ENCODE measurements around the gene CAMSAP3.
"Not testable (repeated sequence)": the region's sequence is repeated elsewhere in the genome, so short reads cannot be mapped to it uniquely, and the experiment has no call there.

CAMSAP3 gene

GRCh38 chr19:7560255-7560654 is 35.4 kb upstream of the CAMSAP3 start:
- H3K27me3 Mint-ChIP-seq: no peaks in the 10 kb centered on the region

DNA sequence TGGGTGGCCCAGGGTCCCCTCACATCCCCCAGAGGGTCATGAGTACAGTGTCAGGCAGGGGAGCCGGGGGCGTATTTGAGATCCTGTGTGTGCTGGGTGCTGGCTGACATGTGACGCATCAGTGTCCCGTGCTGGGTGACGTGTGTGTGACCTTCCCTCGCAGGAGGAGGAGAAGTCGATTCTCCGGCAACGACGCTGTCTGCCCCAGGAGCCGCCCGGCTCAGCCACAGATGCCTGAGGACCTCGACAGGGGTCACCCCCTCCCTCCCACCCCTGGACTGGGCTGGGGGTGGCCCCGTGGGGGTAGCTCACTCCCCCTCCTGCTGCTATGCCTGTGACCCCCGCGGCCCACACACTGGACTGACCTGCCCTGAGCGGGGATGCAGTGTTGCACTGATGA is 34.3 kb upstream of the CAMSAP3 start:
- Mint-ChIP-seq H3K4me3 (no peak overlapping the region), H3K36me3 (ENCODE audit: low read depth) (peaks cover 83% of the 10 kb centered on the region), H3K4me1 (ENCODE audit: low read depth) (peaks cover 11% of the 10 kb centered on the region), H3K27me3 (no peaks in the 10 kb centered on the region), H3K9me3 (no peaks in the 10 kb centered on the region), H3K27ac (no peak overlapping the region)
- intact Hi-C loops (cut with micrococcal nuclease): loop anchor here (10.0 kb wide), 1 partner anchor 83 kb away; no protein-coding TSS in a partner anchor

More at GRCh38 chr19:7560255-7560654, 35.4 kb upstream of the CAMSAP3 start:
- Mint-ChIP-seq H3K9me3 (no peaks in the 10 kb centered on the region), H3K36me3 (ENCODE audit: low read depth) (peaks cover 93% of the 10 kb centered on the region), H3K27ac (no peak overlapping the region), H3K4me3 (no peak overlapping the region), H3K4me1 (ENCODE audit: low read depth) (peaks cover 11% of the 10 kb centered on the region)
- intact Hi-C loops (cut with micrococcal nuclease): loop anchor here (10.0 kb wide), 1 partner anchor 85 kb away; no protein-coding TSS in a partner anchor

DNA sequence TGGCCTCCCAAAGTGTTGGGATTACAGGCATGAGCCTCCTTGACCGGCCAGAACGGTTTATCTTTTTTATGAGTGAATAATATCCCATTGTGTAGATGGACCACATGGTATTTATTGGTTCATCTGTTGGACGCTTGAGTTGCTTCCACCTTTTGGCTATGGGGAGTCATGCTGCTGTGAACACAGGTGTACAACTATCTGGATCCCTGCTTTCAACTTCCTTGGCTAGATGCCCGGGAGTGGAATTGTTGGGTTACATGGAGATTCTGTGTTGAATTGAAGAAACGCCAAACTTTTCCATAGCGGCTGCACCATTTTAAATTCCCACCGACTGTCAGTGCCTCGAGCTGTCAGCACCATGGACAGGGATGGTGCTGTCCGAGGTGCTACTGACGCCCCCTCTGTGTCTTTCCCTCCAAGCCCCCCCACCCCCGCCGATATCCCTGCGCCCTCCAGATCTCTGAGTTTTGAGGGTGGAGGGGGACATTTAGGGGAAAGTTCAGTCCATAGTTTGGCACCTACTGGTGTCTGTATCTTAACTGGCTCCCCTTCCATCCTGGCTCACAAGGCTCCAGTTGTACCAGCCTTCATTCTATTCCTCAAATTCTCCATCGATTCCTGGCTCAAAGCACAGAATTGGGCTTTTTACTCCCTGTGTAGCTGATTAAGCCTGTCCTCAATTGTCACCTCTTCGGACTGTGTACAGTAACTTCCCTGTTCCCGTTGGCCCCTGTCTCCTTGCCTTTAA is 32.8 kb upstream of the CAMSAP3 start:
- Mint-ChIP-seq H3K4me1 (ENCODE audit: low read depth) (peaks cover 11% of the 10 kb centered on the region), H3K4me3 (no peak overlapping the region), H3K27me3 (no peaks in the 10 kb centered on the region), H3K9me3 (no peaks in the 10 kb centered on the region), H3K36me3 (ENCODE audit: low read depth) (peaks cover 68% of the 10 kb centered on the region), H3K27ac (no peak overlapping the region)
- intact Hi-C loops (cut with micrococcal nuclease): loop anchor here (10.0 kb wide), 1 partner anchor 82 kb away; no protein-coding TSS in a partner anchor

- intact Hi-C loops (cut with micrococcal nuclease): loop anchor here (5.0 to 10.0 kb wide), 2 partner anchors 80 to 237 kb away; no protein-coding TSS in a partner anchor
- no peaks in the 10 kb centered on the region for H3K27me3 Mint-ChIP-seq
- no peaks in the 10 kb centered on the region for H3K9me3 Mint-ChIP-seq
- H3K4me1 Mint-ChIP-seq (ENCODE audit: low read depth): peaks cover 3% of the 10 kb centered on the region
- H3K27ac Mint-ChIP-seq: no peak overlapping the region
- no peak overlapping the region for H3K4me3 Mint-ChIP-seq
- peaks cover 47% of the 10 kb centered on the region for H3K36me3 Mint-ChIP-seq (ENCODE audit: low read depth)
These were observed 30.8 kb upstream of the CAMSAP3 start for GRCh38 chr19:7564866-7565265.

DNA sequence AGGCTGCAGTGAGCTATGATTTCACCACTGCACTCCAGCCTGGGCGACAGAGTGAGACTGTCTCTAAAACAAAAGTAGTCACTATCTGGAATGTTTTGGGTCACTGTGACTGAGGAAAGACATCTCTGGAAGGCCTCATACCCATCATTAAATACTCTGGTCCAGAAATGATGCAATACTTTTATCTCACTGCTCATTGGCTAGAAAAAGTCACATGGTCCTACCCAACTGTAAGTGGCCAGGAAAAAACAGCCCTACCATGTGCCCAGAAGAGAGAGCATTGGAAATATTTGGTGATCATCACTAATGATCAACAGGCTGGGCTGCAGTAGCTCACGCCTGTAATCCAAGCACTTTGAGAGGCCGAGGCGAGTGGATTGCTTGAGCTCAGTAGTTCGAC is 30.3 kb upstream of the CAMSAP3 start:
- no peaks in the 10 kb centered on the region for H3K9me3 Mint-ChIP-seq
- no peaks in the 10 kb centered on the region for H3K27me3 Mint-ChIP-seq
- intact Hi-C loops (cut with micrococcal nuclease): loop anchor here (5.0 to 10.0 kb wide), 2 partner anchors 79 to 237 kb away; no protein-coding TSS in a partner anchor
- peaks cover 43% of the 10 kb centered on the region for H3K36me3 Mint-ChIP-seq (ENCODE audit: low read depth)
- no peak overlapping the region for H3K4me3 Mint-ChIP-seq
- H3K27ac Mint-ChIP-seq: peak overlapping the region; percentile 60
- H3K4me1 Mint-ChIP-seq (ENCODE audit: low read depth): peaks cover 3% of the 10 kb centered on the region

DNA sequence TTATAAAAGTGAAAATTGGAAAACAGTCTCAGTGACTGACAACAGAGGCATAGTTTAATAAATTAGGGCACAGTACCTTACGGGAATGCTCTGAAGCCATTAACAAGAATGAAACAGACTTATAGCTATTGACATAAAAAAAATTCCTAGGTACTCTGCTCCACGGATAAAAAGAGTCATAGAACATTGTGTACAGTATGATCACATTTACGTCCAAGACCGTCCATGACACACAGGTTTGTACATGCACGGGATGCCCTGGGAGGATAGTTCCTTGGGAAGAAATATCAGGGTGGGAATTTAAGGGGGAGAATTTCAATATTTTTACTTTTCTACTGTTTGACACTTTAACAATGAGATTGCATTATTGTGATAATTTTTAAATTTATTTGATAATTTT is 24.9 kb upstream of the CAMSAP3 start:
- no peaks in the 10 kb centered on the region for H3K36me3 Mint-ChIP-seq (ENCODE audit: low read depth)
- peaks cover 8% of the 10 kb centered on the region for H3K4me1 Mint-ChIP-seq (ENCODE audit: low read depth)
- peaks cover 14% of the 10 kb centered on the region for H3K27me3 Mint-ChIP-seq
- no peak overlapping the region for H3K4me3 Mint-ChIP-seq
- H3K27ac Mint-ChIP-seq: no peak overlapping the region
- H3K9me3 Mint-ChIP-seq: no peaks in the 10 kb centered on the region
- intact Hi-C loops (cut with micrococcal nuclease): no loop called here

GRCh38 chr19:7575434-7576040 is 20.1 kb upstream of the CAMSAP3 start:
- peaks cover 38% of the 10 kb centered on the region for H3K27me3 Mint-ChIP-seq
- H3K4me3 Mint-ChIP-seq: no peak overlapping the region
- no peaks in the 10 kb centered on the region for H3K36me3 Mint-ChIP-seq (ENCODE audit: low read depth)
- intact Hi-C loops (cut with micrococcal nuclease): no loop called here
- H3K4me1 Mint-ChIP-seq (ENCODE audit: low read depth): peaks cover 14% of the 10 kb centered on the region
- H3K9me3 Mint-ChIP-seq: no peaks in the 10 kb centered on the region
- H3K27ac Mint-ChIP-seq: no peak overlapping the region

- H3K36me3 Mint-ChIP-seq (ENCODE audit: low read depth); H3K4me3 Mint-ChIP-seq; intact Hi-C loops (cut with micrococcal nuclease); H3K9me3 Mint-ChIP-seq; H3K27ac Mint-ChIP-seq: not testable (repeated sequence)
- peaks cover 48% of the 10 kb centered on the region for H3K27me3 Mint-ChIP-seq
- peaks cover 14% of the 10 kb centered on the region for H3K4me1 Mint-ChIP-seq (ENCODE audit: low read depth)
These were observed 18.2 kb upstream of the CAMSAP3 start for GRCh38 chr19:7577422-7577821.

DNA sequence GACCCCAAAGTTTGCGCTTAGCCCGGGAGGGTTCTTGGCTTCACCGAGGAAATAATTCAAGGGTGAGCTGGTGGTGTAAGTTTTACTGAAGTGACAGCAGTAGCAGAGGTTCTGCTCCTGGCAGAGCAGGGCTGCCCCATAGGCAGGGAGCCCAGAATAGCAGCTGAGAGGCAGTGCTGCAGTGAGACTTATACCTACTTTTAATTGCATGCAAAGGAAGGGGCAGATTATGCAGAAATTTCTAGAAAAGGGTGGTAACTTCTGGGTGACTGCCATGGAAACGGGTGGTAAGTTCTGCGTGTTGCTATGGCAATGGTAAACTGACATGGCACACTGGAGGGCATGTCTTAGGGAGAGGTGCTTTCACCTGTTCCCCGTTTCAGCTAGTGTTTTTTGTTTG is 17.5 kb upstream of the CAMSAP3 start:
- Mint-ChIP-seq H3K36me3 (ENCODE audit: low read depth) (no peaks in the 10 kb centered on the region), H3K27ac (no peak overlapping the region), H3K9me3 (no peaks in the 10 kb centered on the region), H3K4me1 (ENCODE audit: low read depth) (peaks cover 14% of the 10 kb centered on the region), H3K4me3 (no peak overlapping the region), H3K27me3 (peaks cover 53% of the 10 kb centered on the region)
- intact Hi-C loops (cut with micrococcal nuclease): no loop called here

DNA sequence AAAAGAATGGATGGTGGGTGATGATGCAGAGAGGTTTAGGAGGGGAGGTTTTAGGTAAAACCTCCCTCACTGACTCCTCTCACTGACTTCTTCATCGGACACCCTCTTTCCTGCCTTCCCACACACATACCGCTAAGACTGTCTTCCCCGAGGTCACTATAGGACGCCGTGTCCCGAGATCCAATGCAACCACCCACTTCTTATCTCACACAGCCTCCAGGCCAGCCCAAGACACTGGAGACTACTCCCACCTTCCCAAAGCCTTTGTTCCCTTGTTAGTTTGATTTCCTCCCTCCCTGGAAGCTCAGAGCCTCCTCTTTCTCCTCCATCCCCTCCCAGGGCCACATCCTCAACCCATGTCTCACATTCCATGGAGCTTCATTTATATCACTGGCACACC is 16.5 kb upstream of the CAMSAP3 start:
- Mint-ChIP-seq H3K27me3 (peaks cover 50% of the 10 kb centered on the region), H3K27ac (peak overlapping the region; percentile 5), H3K4me3 (no peak overlapping the region), H3K36me3 (ENCODE audit: low read depth) (no peaks in the 10 kb centered on the region), H3K9me3 (no peaks in the 10 kb centered on the region), H3K4me1 (ENCODE audit: low read depth) (peaks cover 14% of the 10 kb centered on the region)
- intact Hi-C loops (cut with micrococcal nuclease): no loop called here

GRCh38 chr19:7582446-7582845 is 13.2 kb upstream of the CAMSAP3 start:
- peaks cover 39% of the 10 kb centered on the region for H3K27me3 Mint-ChIP-seq
- H3K27ac Mint-ChIP-seq: no peak overlapping the region
- H3K4me1 Mint-ChIP-seq (ENCODE audit: low read depth): peaks cover 17% of the 10 kb centered on the region
- H3K4me3 Mint-ChIP-seq: no peak overlapping the region
- H3K9me3 Mint-ChIP-seq: no peaks in the 10 kb centered on the region
- intact Hi-C loops (cut with micrococcal nuclease): no loop called here
- no peaks in the 10 kb centered on the region for H3K36me3 Mint-ChIP-seq (ENCODE audit: low read depth)

DNA sequence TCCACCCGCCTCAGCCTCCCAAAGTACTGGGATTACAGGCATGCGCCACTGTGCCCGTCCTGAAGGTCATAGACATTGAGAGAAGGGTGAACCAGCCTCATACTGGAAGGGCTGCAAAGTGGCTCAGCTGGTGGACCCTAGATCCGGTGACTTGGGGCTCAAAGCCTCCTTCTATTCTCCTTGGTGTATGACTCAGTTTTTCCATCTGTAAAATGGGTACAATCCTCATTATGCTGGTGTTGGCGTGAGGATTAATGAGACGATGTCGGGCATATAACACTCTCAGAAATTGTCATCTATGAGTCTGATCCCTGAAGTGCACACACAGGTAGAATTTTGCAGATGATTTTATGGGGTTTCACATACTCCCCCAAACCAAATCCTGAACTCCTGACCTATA is 5.8 kb upstream of the CAMSAP3 start:
- Mint-ChIP-seq H3K4me1 (ENCODE audit: low read depth) (peaks cover 11% of the 10 kb centered on the region), H3K27ac (no peak overlapping the region), H3K9me3 (no peaks in the 10 kb centered on the region), H3K4me3 (no peak overlapping the region), H3K36me3 (ENCODE audit: low read depth) (no peaks in the 10 kb centered on the region), H3K27me3 (peaks cover 57% of the 10 kb centered on the region)
- intact Hi-C loops (cut with micrococcal nuclease): no loop called here

- no peaks in the 10 kb centered on the region for H3K9me3 Mint-ChIP-seq
- H3K27ac Mint-ChIP-seq: no peak overlapping the region
- H3K4me1 Mint-ChIP-seq (ENCODE audit: low read depth): peaks cover 10% of the 10 kb centered on the region
- no peak overlapping the region for H3K4me3 Mint-ChIP-seq
- intact Hi-C loops (cut with micrococcal nuclease): no loop called here
- peaks cover 62% of the 10 kb centered on the region for H3K27me3 Mint-ChIP-seq
- H3K36me3 Mint-ChIP-seq (ENCODE audit: low read depth): no peaks in the 10 kb centered on the region
These were observed 5.4 kb upstream of the CAMSAP3 start for GRCh38 chr19:7590256-7590655.

- H3K4me1 Mint-ChIP-seq (ENCODE audit: low read depth): peaks cover 12% of the 10 kb centered on the region
- peaks cover 67% of the 10 kb centered on the region for H3K27me3 Mint-ChIP-seq
- no peak overlapping the region for H3K27ac Mint-ChIP-seq
- peak overlapping the region; percentile 74 for H3K4me3 Mint-ChIP-seq
- H3K36me3 Mint-ChIP-seq (ENCODE audit: low read depth): no peaks in the 10 kb centered on the region
- no peaks in the 10 kb centered on the region for H3K9me3 Mint-ChIP-seq
- intact Hi-C loops (cut with micrococcal nuclease): no loop called here
These were observed 711 bp downstream of the CAMSAP3 start for GRCh38 chr19:7596211-7596937.

Measured in dendritic cell treated with granulocyte-macrophage colony-stimulating factor and Interleukin-4, amounts not matched to agents 40 ng/mL and 50 ng/mL, for 4 days (primary cell).